Ecto neural progenitor cell (in vitro differentiated cells): ENCODE data around the gene PTPRZ1.
A peak's percentile ranks its signal among the peaks of the same experiment; 100 is the strongest.

ENCODE experiments used
- DNase-seq: peaks from one replicate; pipeline ENCODE4 v3.0.0-alpha.2; 2018; ENCODE audit warnings: low spot score

Gene PTPRZ1

GRCh38 chr7:122055073-122055472 lies 182.1 kb downstream of the PTPRZ1 start:
- no peak for DNase-seq

GRCh38 chr7:122056977-122057376 lies 184.0 kb downstream of the PTPRZ1 start:
- no peak for DNase-seq

DNA sequence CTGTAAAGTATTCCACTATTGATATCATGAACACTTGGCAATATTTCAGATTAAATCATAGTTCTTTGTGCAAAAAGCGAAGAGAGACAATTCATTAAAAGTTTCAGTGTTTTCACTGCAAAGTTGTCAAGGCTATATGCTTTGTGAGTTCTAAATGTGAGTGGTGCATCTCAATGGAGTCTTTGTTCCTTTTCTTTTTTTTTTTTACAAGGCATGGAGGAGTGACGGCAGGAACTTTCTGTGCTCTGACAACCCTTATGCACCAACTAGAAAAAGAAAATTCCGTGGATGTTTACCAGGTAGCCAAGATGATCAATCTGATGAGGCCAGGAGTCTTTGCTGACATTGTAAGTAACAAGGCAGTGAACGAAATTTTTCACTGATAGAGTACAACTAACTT lies 186.6 kb downstream of the PTPRZ1 start:
- DNase-seq: no peak

DNA sequence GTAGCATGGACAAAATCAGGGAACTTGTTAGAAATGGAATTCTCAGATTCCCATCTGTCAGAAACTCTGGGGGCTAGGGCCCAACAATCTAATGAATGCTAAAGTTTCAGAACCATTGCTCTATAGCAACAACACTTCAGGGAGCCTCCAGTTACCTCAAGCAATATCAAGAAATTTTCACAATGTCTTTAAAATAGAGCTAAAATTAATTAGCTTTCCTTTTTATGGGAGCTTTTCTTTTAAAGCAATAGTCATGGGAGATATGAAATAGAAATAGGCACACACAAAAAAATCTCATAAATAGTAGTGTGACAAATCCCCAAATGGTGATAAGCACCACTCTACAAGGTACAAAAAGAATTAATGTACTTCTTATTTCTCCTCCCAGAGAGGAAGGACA lies 190.2 kb downstream of the PTPRZ1 start:
- DNase-seq: no peak

DNA sequence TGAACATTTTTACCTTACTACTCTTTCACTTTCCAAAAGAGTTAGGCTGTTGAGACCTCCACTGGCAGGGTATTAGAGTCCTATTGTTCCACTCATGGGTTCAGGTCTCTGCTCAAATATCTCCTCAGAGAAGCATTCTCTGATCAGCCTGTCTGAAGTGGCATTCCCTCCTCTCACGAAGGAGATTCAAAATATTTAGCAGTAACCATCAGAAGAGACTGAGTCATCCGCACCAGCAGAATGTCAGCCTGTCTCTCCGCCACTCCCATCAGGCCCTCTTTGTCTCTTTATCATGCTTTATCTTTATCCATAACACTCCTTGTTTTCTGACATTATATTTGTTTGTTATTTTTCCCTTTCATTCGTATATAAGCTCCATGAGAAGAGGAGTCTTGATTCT lies 192.0 kb downstream of the PTPRZ1 start:
- no peak for DNase-seq

GRCh38 chr7:122067077-122067476 lies 194.1 kb downstream of the PTPRZ1 start:
- DNase-seq: no peak

DNA sequence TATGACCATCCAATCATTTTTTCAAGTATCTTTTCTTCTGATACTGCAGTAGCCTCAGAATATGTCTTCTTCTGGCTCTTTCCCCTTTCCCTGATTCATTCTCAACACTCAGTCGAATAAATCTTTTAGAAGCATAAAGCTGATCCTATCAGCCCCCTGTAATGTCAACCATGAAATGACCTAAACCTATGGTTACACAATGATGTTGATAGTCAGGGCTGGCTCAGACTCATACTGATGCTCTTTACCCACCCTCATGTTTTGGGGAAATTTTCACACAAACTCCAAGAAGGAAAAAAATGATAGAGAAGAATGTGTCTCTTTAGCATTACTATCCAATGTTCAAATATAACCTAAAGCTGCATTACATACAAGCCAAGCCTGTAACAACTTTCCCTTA lies 195.1 kb downstream of the PTPRZ1 start:
- DNase-seq: no peak

GRCh38 chr7:122068999-122069398 lies 196.0 kb downstream of the PTPRZ1 start:
- DNase-seq: no peak

- no peak for DNase-seq
Observed at GRCh38 chr7:122070062-122070461, 197.1 kb downstream of the PTPRZ1 start.

DNA sequence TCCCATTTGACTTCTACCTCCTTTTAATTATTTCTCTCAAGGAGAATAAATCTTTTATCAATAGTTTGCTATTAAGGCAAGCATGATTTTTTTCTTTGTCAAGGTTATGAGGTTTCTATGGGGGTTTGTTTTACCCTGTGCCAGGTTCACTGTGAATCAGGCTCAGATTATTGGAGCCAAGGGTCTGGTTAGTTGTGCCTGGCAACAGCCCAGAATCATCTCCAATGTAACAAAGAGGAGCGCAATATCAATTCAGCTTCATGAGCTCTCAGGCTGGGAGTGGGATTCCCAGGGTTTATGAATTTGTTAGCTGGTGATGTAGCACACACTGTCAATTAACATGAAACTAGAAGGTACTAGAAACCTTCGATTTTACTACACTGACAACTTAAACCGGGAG lies 197.9 kb downstream of the PTPRZ1 start:
- DNase-seq: no peak

- no peak for DNase-seq
Observed at GRCh38 chr7:122072272-122072671, 199.3 kb downstream of the PTPRZ1 start.

DNA sequence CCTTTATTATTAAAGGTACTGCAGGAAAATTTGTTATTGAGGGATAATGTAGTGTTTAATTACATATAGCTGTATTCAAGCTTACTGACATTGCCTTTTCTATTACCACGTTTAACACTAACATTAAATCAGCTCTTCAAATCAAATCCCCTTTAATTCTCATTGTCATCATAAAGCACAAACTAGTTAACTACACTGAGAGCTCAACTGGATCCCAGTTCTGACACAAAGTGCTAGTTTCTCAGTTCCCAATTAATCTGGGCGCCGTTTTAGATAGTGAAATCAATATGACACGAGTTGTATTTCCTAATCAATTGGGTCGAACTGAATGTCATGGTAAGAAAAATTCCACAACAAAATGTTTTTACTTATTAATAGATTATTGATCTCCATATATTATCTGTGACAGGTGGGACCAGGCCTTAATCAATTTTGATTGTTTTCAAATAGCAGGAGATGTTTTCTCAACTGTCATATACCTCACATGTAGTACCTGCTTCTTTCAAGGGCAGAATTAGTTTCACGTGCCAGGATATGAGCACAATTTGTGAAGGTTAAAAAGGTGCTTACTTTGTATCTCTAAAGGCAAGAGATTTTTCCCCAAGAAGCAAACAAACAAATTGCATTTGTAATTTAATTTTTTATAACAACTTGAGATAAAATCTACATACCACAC lies 200.1 kb downstream of the PTPRZ1 start:
- no peak for DNase-seq

DNA sequence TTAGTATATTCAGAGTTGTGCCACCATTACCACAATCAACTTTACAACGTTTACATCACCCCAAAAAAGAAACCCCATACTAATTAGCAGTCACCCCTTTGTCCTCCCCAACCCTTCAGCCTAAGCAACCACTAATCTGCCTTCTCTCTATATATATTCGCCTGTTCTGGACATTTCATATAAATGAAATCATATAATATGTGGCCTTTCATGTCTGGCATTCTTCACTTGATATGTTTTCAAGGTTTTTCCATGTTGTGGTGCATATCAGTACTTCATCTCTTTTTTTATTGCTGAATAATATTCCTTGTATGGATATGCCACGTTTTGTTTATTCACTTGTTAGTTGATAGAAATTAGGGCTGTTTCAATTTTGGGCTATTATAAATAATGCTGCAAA lies 200.7 kb downstream of the PTPRZ1 start:
- DNase-seq: no peak

DNA sequence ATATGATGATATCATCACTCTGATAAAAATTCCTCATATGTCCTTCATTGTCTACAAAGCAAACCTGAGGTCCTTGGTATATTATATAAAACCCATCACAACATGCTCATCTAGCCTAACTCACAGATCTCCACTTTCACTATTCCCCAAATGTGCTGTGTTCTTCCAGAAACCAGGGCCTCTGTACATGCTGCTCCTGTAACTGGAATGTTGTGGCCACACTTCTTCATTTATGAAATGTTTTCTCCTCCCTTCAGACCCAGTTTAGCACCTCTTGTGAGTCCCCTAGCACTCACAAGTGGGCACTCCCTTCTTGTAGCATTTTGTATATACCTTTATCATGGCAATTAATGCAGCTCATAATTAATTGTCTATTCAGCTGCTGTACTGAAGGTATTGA lies 209.2 kb downstream of the PTPRZ1 start:
- DNase-seq: no peak

GRCh38 chr7:122082670-122083069 lies 209.7 kb downstream of the PTPRZ1 start:
- DNase-seq: no peak

DNA sequence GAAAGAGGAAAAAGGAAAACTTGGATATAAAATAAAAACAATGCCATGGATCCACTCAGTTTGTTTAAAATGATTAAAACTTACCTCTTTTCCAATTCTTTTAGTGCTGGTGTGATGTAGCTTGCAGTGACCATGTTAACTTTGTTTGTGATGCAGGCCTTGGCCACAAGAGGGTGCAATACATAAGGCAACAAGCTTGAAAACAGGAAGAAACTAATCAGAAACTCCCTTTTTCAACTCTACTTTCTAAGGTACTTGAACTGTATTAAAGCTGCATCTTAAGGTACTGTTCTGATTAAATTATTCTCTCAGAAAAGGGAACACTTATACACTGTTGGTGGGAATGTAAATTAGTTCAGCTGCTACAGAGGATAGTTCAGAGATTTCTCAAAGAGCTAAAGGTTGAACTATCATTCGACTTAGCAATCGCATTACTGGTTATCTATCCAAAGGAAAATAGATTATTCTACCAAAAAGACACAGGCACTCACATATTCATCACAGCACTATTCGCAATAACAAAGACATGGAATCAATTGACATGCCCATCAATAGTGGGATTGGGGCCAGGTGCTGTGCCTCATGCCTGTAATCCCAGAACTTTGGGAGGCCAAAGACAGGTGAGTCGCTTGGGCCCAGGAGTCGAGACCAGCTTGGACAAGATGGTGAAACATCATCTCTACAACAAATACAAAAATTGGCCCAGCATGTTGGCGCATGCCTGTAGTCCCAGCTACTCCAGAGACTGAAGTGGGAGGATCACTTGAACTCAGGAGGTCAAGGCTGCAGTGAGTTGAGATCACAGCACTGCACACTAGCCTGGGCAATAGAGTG lies 220.2 kb downstream of the PTPRZ1 start:
- DNase-seq: peak; percentile 61

GRCh38 chr7:122094549-122094948 lies 221.6 kb downstream of the PTPRZ1 start:
- DNase-seq: no peak

GRCh38 chr7:122095642-122096041 lies 222.7 kb downstream of the PTPRZ1 start:
- no peak for DNase-seq

DNA sequence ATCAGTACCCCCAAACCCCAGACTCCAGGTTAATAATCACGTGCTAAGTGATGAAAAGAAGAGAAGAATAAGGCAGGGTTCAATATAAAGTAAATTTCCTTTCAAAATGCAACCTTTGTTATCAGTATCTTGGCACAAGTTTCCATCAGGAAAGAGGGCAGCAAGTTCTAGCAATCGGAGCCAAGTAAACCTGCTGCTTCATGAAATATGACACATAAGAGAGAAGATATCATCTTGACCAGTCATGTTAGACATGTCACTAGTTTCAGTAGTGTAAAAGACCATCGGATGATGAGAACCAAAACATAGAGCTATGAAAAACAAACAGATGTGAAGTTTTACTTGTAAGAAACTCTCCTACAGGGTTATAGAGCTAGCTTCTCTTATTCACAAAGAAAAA lies 227.1 kb downstream of the PTPRZ1 start:
- no peak for DNase-seq

DNA sequence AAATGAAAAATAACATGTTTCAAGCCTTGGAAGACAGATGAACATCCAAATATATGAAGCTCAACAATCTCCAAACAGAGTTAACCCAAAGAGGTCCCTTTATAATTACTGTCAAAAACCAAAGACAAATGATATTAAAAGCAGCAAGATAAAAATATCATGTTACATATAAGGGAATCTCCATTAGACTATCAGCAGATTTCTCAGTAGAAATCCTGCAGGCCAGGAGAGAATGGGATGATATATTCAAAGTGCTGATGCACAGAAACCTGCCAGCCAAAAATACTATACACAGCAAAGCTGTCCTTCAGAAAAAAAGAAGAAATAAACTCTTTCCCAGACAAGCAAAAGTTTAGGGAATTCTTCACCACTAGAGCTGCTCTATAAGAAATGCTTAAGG lies 230.1 kb downstream of the PTPRZ1 start:
- DNase-seq: no peak
